NCI-H524 (cell line): ENCODE results near the gene RNF187.
A peak's percentile ranks its signal among the peaks of the same experiment; 100 is the strongest.

Experiments used
- DNase-seq, 2 experiments: peaks; one replicate each; lab custom pipeline; 2025; lab: John Stamatoyannopoulos, UW

Gene RNF187

DNA sequence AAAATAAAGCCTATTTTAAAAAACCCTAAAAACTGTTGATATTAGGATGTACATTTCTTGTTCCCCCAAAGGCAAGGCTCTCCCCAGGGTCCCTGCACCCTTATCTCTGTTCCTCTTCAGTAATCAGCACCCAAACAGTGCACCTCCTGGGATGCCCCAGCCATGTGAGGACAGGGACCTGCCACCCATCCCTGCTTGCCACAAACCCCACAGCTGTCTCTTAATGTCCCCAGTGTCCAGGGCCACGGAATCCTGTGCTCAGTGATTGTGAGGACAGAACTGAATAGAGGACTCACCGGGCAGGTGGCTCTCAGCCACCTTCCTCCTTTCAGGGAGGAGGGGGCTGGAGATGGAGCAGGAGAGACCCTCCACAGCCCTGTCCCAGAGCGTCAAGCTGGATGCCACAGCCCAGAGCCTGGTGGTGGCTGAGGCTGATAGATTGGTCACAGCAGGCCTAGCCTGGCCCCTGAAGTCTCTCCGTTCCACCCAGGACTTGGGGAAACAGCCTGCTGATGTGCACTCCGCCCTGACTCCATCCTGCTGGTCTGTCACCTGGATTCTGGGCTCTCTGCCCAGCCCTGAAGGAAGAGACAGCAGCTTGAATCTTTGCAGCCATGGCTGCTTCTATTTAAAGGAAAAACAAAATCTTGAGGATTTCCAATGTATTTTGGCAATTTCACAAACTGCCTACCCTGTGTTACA is 23.1 kb downstream of the RNF187 start:
- no peak for DNase-seq

DNA sequence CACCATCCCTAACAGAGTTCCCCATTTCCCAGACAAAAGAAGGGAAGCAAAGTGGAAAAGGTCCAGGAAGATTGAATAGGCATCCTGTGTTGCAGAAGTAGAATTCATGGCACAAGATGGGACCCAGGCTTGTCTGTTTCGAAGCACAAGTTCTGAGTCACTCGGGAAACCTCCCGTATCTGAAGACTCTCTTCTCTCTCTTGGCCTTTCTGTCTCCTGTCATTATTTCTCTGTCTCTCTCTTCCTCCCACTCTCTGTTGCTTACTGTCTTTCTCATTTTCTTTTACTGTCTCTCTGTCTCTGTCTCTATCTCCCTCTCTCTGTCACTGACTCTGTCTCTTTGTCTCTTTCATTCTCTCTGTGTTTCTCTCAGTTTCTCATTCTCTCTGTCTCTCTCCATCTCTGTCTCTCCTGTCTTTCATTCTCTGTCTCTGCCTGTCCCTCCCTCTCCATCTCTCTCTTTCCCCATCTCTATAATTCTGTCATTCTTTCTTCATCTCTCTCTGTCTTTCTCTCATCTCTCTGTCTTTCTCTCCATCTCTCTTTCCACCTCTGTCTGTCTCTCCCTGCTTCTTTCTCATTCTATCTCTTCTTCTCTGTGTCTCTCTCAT is 23.7 kb downstream of the RNF187 start:
- DNase-seq: no peak

DNA sequence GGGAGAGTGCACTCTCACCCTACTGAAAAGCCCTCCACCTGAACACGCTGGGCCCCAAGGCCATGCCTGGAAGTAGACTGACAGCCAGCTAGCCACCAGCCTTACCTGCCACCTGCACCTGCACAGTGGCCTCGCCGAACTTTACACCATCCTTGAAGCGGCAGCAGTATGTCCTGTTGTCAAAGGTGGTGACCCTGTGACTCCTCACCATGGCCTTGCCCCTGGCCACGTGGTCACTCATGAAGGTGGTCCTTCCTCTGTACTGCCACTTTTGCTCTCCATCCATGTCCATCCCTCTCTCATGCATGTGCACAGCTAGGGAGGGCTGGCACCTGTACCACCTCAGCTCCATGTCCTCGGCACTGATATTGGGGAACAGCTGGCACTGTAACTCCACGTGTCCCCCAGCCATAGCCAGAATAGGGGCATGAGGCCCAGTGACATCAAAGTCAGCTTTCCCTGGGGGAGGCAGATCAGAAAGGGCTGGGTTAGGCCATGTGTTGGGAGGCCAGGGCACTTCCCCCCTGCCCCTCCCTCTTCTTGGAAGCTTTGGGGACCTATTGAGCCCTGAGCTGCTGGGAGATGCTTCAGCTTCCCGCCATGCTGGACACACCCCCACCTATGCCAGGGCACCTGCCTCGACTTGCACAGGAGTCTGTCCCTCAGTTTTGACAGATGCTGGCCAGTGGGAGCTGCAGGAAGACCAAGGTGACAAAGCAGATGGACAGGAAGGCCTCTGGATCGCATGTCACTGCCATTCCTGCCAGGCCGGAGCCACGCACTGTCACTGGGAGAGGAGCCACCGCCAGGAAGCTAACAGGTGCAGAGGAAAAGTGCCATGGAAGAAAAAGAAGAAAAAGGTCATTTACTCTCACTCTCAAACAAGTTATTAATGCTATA is 24.6 kb downstream of the RNF187 start:
- DNase-seq: no peak

DNA sequence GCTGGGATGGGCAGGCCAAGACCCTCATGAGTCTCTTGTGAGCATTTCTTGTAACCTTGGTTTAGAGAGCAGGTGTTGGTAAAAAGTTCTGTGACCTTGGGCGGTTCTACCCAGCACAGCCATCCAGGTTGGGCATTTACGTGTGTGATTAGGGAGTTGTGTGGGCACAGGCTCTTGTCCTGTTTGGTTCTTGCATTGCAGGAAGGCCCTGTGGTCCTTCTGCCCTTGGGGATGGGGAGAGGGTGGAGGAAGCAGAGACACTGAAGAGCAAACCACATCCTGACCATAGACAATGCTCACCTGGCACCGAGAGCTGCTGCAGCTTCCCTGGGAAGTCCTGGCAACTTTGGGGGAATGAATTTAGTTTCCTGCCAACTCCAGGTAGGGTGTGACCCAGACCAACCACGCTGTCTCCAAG is 25.6 kb downstream of the RNF187 start:
- no peak for DNase-seq

DNA sequence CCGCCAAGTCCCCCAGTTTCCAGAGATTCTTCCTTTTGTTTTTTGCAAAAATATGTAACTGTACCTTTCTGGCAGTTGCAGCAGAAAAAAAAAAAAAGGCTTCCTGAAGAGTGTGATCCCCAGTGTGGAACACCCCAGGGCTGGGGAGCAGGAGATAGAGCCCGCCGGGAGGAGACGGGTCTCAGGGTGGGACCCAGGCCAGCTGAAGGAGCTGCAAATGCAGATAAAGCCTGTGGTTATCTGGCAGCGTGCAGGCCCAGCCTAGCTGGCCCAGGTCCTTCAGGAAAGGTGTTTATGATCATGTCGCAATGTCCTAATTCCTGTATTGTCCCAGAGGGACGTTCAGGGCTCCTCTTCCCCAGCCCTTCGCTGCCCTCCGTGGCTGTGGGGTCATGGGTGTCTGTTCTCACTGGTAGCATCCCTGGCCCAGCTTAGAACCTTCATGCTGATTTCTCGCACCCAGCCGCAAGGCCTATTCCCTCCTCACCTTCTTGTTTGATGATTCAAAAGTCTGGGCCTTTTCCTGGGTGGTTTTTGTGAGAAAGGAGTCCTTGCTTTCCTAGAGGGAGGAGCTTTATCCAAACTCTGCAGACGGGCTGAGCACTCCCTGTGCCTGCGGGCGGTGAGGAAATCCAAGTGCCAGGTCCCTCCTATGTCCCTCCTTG is 26.2 kb downstream of the RNF187 start:
- DNase-seq: no peak

DNA sequence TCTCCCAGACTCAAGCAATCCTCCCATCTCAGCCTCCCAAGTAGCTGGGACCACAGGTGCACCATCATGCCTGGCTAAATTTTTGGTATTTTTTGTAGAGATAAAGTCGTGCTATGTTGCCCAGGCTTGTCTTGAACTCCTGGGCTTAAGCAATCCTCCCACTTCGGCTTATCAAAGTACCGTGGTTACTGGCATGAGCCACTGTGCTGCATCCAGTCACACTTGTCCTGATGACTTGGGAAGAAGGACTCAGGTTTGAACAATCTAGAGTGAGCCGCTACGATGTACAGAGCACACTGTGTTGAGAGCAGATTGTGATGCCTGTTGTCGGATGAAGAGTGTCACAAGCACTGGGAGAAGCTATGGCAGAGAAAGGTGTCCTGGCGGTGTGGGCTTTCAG is 27.2 kb downstream of the RNF187 start:
- no peak for DNase-seq

DNA sequence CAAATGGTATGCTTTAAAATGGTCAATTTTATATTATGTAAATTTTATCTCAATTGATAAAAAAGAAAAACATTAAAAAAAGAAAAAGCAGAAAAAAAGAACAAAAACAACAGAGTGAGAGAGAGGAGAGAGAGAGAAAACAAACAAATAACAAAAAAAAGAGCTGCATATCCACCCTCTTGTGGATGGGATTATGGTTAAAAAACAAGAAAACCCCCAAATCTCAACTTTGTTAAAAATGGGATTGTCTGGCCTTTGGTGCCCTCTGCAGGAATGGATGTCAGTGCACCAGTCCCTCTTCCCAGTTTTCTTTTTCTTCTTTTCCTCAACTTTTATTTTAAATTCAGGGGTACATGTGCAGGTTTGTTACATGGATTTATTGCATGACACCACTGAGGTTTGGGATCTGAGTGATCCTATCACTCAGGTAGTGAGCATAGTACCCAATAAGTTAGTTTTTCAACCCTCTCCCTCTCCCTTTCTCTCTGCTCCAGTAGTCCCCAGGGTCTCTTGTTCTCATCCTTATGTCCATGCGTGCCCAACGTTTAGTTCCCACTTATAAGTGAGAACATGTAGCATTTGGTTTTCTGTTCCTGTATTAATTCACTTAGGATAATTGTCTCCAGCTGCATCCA is 28.1 kb downstream of the RNF187 start:
- DNase-seq: peak; percentile 0 to 26

DNA sequence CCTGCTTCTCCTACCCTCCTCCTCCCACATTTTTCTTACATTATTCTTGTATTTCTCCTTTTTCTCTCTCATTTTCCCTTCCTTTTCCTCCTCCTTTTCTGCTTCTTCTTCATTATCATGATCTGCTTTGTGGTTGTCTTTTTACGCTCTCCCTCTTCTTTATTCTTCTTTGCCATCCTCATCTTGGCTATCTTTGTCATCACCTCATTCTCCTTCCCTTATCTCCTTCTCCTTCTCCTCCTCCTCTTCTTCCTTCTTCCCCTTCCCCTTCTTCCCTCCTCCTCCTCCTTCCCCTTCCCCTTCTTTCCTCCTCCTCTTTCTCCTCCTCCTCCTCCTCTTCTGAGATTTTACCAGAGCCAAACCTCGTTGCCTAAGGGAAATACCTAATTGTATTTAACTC is 30.5 kb downstream of the RNF187 start:
- no peak for DNase-seq

DNA sequence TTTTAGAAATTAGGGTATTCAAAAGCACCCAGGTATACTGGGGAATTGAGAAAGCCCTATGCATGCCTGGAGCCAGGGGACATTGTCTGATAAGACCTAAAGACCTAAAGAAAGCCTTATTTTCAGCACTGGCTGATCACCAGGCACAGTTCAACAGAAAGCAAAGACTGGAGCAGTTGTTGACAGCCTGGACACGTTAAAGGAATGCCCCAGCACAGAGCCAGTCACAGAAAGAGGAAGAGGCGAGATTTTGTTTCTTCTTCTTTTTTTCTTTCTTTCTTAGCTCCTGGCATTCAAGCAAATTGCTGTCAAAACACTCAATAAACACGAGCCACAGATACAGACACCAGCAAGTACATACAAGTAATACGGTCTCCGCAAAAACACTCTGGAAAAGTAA is 40.4 kb downstream of the RNF187 start:
- no peak for DNase-seq

DNA sequence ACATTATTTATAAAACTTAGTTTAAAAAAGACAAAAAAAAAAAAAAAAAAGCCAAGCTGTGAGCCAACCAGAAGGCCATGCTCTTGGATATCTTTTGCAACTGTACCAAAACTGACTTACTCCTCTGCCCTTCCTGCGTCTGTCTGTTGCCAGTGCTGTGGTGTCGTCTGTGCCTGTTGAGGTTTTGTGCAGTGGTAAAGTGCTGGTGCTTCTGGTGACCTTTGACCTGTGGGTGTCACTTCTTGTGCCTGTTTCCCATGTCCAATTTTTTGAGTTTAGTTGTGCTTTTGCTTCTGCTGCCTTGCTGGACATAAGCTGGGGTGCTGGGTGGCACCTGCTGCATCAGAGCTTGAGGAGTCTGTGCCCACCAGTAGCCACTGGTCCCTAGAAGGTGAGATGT is 41.4 kb downstream of the RNF187 start:
- no peak for DNase-seq

DNA sequence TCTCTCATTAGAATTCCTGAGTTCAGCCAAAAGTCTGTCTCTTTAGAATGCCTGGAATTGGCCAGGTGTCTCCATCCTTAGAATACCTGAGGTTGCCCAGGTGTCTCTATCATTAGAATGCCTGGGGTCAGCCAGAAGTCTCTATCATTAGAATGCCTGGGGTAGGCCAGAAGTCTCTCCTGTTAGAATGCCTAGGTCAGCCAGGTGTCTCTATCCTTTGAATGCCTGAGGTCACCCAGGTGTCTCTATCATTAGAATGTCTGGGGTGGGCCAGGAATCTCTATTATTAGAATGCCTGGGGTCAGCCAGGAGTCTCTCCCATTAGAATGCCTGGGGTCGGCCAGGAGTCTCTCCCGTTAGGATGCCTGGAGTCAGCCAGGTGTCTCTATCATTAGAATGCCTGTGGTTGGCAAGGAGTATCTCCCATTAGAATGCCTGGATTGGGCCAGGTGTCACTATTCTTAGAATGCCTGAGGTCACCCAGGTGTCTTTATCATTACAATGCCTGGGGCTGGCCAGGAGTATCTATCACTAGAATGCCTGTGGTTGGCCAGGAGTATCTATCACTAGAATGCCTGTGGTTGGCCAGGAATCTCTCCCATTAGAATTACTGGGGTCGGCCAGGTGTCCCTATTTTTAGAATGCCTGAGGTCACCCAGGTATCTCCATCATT is 43.0 kb downstream of the RNF187 start:
- DNase-seq: no peak

DNA sequence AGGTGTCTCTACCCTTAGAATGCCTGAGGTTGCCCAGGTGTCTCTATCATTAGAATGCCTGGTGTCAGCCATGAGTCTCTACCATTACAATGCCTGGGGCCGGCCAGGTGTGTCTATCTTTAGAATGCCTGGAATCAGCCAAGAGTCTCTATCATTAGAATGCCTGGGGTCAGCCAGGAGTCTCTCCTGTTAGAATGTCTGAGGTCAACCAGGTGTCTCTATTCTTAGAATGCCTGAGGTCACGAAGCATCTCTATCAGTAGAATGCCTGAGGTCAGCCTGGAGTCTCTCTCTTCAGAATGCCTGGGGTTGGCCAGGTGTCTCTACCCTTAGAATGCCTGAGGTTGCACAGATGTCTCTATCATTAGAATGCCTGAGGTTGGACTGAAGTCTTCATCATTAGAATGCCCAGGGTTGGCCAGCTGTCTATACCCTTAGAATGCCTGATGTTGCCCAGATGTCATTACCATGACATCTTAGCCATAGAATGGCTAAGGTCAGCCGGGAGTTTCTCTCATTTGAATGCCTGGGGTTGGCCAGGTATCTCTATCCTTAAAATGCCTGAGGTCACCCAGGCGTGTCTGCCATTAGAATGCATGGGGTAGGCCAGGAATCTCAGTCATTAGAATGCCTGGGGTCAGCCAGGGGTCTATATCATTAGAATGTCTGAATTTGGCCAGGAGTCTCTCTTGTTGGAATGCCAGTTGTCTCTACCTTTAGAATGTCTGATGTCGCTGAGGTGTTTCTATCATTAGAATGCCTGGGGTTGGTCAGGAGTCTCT is 44.0 kb downstream of the RNF187 start:
- DNase-seq: no peak

DNA sequence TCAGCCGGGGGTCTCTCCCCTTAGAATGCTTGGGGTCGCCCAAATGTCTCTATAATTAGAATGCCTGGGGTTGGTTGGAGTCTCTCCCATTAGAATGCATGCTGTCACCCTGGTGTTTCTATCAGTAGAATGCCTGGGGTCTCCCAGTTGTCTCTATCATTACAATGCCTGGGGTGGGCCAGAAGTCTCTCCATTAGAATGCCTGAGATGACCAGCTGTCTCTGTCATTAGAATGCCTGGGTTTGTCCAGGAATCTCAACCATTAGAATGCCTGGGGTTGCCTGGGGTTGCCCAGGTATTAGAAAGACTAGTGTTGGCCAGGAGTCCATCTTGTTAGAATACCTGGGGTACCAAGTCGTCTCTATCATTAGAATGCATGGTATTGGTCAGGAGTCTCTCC is 51.6 kb downstream of the RNF187 start:
- no peak for DNase-seq

DNA sequence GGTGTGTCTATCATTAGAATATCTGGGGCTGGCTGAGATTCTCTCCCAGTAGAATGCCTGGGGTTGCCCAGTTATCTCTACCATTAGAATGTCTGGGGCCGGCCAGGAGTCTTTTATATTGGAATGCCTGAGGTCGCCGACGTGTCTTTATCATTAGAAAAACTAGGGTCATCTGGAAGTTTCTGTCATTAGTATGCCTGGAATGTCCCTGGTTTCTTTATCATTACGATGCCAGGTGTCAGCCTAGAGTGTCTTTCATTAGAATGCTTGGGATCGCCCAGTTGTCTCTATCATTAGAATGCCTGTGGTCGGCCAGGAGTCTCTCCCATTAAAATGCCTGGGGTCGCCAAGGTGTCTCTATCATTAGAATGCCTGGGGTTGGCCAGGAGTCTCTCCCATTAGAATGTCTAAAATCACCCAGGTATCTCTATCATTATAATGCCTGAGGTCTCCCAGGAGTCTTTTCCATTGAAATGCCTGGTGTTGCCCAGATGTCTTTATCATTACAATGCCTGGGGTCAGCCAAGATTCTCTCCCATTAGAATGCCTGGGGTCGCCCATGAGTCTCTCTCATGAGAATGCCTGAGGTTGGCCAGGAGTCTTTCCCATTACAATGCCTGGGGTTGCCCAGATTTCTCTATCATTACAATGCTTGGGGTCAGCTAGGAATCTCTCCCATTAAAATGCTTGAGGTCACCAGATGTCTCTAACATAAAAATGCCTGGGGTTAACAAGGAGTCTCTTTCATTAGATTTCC is 53.2 kb downstream of the RNF187 start:
- no peak for DNase-seq

DNA sequence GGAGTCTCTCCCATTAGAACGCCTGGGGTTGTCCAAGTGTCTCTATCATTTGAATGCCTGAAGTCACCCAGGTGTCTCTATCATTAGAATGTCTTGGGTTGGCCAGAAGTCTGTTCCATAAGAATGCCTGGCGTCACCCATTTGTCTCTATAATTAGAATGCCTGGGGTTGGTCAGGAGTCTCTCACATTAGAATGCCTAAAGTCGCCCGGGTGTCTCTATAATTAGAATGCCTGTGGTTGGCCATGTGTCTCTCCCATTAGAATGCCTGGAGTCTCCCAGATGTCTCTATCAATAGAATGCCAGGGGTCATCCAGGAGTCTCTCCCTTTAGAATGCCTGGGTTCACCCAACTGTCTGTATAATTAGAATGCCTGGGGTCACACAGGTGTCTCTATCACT is 54.5 kb downstream of the RNF187 start:
- no peak for DNase-seq

DNA sequence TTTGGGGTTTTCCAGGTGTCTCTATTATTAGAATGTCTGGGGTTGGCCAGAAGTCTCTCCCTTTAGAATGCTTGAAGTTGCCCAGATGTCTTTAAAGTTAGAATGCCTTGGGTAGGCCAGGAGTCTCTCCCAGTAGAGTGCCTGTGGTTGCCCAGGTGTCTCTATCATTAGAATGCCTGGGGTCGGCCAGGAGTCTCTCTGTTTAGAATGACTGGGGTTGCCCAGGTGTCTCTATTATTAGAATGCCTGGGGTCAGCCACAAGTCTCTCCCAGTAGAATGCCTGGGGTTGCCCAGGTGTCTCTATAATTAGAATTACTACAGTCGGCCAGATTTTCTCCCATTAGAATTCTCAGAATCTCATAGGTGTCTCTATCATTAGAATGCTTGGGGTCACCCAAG is 55.2 kb downstream of the RNF187 start:
- no peak for DNase-seq

DNA sequence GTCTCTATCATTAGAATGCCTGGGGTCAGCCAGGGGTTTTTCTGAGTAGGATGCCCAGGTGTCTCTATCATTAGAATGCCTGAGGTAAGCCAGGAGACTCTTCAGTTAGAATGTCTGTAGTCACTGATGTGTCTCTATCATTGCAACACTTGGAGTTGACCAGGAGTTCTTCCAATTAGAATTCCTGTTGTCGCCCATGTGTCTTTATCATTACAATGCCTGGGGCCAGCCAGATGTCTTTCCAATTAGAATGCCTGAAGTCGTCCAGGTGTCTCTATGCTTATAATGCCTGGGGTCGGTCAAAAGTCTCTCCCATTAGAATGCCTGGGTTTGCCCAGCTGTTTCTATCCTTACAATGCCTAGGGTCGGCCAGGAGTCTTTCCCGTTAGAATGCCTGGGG is 55.8 kb downstream of the RNF187 start:
- no peak for DNase-seq

DNA sequence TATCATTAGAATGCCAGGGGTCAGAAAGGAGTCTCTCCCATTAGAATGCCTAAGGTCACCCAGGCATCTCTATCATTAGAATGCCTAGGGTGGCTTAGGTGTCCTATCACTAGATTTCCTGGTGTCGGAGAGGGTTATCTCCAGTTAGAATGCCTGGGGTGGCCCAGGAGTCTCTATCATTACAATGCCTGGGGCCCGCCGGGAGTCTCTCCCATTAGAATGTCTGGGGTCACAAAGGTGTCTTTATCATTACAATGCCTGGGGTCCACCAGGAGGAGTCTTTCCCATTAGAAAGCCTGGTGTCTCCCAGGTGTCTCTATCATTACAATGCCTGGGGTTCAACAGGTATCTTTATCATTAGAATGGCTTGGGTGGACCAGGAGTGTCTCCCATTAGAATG is 56.2 kb downstream of the RNF187 start:
- DNase-seq: no peak

DNA sequence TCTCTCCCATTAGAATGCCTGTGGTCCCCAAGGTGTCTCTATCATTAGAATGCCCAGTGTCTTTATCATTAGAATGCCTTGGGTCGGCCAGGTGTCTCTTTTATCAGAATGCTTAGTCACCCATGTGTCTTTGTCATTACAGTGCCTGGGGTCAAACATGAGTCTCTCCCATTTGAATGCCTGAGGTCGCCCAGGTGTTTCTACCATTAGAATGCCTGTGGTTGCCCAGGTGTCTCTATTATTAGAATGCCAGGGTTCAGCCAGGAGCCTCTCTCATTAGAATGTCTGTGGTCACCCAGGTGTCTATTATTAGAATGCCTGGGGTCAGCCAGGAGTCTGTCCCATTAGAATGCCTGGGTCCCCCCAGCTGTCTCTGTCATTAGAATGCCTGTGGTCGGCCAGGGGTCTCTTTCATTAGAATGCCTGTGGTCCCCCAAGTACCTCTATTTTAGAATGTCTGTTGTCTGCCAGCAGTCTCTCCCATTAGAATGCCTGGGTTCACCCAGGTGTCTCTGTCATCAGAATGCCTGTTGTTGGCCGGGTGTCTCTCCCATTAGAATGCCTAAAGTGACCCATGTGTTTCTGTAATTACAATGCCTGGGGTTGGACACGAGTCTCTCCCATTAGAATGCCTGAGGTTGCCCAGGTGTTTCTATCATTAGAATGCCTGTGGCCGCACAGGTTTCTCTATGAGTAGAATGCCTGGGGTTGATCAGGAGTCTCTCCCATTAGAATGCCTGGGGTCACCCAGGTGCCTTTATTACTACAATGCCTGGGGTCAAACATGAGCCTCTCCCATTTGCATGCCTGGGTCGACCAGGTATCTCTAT is 57.1 kb downstream of the RNF187 start:
- no peak for DNase-seq
